Activated CD4-positive, alpha-beta T cell treated with anti-CD3 and anti-CD28 coated beads, Interleukin-2, amount 10 ng/mL, durations not matched to agents 24 days and 14 days (primary cell): Measurements from ENCODE around the gene KCND3. TPM values are rescaled to one million over a fixed set of nuclear protein-coding genes. Genes with fewer than 3 reads are reported as not detected.

Experiments used
- DNase-seq: peaks from one replicate; pipeline ENCODE4 v3.0.0; 2022
- H3K27ac Mint-ChIP-seq: one replicate; pipeline ENCODE4 v1.8.0; 2022; ENCODE audit warnings: mild to moderate bottlenecking, mixed read lengths
- H3K27me3 Mint-ChIP-seq: one replicate; pipeline ENCODE4 v1.8.0; 2022; ENCODE audit warnings: mixed read lengths
- H3K36me3 Mint-ChIP-seq: one replicate; pipeline ENCODE4 v1.8.0; 2022; ENCODE audit warnings: low read depth, mild to moderate bottlenecking, mixed read lengths
- H3K4me1 Mint-ChIP-seq: one replicate; pipeline ENCODE4 v1.8.0; 2021; ENCODE audit warnings: mixed read lengths
- H3K4me3 Mint-ChIP-seq: one replicate; pipeline ENCODE4 v1.8.0; 2022; ENCODE audit warnings: mild to moderate bottlenecking, moderate library complexity, mixed read lengths
- H3K9me3 Mint-ChIP-seq: one replicate; pipeline ENCODE4 v1.8.0; 2021; ENCODE audit warnings: mixed read lengths
- intact Hi-C: fragments of 100-400 bp; cut with micrococcal nuclease; formaldehyde crosslinking; loops from one replicate; pipeline ENCODE4 v1.15.1; 2023
- total RNA-seq: library from RNA; stranded (reverse); gene quantifications from 2 replicates; pipeline ENCODE4 v1.2.3, GENCODE V29; 2022

The KCND3 gene
- total RNA-seq, 1 donor from 2014 or later = not detected

DNA sequence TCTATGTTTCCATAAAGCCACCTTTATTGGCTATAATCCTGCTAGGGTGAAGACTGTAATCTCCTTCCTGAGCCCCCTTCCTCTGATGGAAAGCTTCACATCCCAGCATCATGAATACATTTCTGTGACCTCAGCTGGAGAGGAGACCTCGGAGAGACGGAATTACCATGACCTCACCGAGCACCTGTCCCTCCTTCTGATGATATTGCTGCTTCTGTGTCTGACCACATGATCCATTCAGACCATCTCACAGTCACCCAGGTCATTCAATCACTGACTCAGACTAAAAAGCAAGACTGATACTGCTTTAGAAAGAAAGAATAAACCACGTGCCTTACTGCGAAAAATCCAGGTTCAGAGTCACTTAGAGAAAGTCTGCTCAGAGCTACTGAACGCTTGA lies 8.8 kb downstream of the KCND3 start:
- DNase-seq = no peak
- Mint-ChIP-seq H3K27ac (no peak overlapping the region), H3K4me3 (no peak overlapping the region), H3K36me3 (no peaks in the 10 kb centered on the region), H3K9me3 (no peaks in the 10 kb centered on the region), H3K4me1 (no peaks in the 10 kb centered on the region), H3K27me3 (peaks cover 17% of the 10 kb centered on the region)
- intact Hi-C loops = no loop called here

- peaks cover 23% of the 10 kb centered on the region for H3K27me3 Mint-ChIP-seq
- H3K4me3 Mint-ChIP-seq = no peak overlapping the region
- no peak for DNase-seq
- no peaks in the 10 kb centered on the region for H3K36me3 Mint-ChIP-seq
- no peaks in the 10 kb centered on the region for H3K9me3 Mint-ChIP-seq
- intact Hi-C loops = no loop called here
- H3K4me1 Mint-ChIP-seq = no peaks in the 10 kb centered on the region
- no peak overlapping the region for H3K27ac Mint-ChIP-seq
These were observed 10.8 kb downstream of the KCND3 start for GRCh38 chr1:111978695-111979094.

DNA sequence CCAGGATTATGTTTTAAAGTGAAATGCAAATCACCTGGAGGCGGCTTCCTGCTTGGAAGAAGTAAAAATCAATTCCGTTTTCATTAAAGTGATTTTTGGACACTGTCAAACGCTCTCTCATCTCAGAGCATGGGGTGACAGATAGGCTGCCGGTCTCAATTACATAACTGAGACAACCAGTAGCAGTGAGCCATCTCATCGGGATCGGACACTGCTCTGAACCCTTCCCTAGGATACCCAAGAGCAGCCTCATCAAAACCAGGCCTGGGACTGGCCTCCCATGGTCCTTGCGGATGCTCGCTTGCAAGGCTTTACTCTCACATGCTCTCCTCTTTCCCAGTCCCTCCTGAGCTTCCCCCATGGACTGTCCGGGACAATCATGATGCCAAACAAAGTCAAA lies 12.1 kb downstream of the KCND3 start:
- Mint-ChIP-seq H3K4me3 (no peak overlapping the region), H3K4me1 (no peaks in the 10 kb centered on the region), H3K9me3 (no peaks in the 10 kb centered on the region), H3K27ac (no peak overlapping the region), H3K27me3 (peaks cover 28% of the 10 kb centered on the region), H3K36me3 (no peaks in the 10 kb centered on the region)
- DNase-seq = no peak
- intact Hi-C loops = no loop called here

DNA sequence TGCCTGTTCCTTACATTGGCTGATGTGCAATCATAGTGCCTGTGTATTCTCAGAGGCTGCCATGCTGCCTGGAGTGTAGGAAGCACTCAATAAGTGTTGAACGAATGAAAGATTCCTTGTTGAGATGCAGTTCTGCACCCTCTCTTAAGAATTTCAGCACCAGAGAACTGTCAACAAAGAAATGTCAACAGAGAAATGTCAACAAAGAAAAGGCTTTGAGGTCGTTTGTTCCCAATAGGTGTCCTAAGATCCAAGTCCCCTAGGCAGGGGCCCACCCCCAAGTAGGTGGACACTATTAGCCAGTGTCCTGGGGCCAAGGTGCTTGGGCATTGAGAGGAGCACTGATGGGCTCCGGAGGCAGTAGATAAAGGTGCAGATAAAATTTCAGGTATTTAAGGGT lies 12.6 kb downstream of the KCND3 start:
- no peaks in the 10 kb centered on the region for H3K9me3 Mint-ChIP-seq
- peaks cover 28% of the 10 kb centered on the region for H3K27me3 Mint-ChIP-seq
- DNase-seq = no peak
- no peaks in the 10 kb centered on the region for H3K36me3 Mint-ChIP-seq
- intact Hi-C loops = no loop called here
- no peak overlapping the region for H3K27ac Mint-ChIP-seq
- no peak overlapping the region for H3K4me3 Mint-ChIP-seq
- H3K4me1 Mint-ChIP-seq = no peaks in the 10 kb centered on the region

- H3K36me3 Mint-ChIP-seq = no peaks in the 10 kb centered on the region
- peaks cover 31% of the 10 kb centered on the region for H3K27me3 Mint-ChIP-seq
- no peak overlapping the region for H3K4me3 Mint-ChIP-seq
These were observed 13.1 kb downstream of the KCND3 start for GRCh38 chr1:111976332-111976731.

DNA sequence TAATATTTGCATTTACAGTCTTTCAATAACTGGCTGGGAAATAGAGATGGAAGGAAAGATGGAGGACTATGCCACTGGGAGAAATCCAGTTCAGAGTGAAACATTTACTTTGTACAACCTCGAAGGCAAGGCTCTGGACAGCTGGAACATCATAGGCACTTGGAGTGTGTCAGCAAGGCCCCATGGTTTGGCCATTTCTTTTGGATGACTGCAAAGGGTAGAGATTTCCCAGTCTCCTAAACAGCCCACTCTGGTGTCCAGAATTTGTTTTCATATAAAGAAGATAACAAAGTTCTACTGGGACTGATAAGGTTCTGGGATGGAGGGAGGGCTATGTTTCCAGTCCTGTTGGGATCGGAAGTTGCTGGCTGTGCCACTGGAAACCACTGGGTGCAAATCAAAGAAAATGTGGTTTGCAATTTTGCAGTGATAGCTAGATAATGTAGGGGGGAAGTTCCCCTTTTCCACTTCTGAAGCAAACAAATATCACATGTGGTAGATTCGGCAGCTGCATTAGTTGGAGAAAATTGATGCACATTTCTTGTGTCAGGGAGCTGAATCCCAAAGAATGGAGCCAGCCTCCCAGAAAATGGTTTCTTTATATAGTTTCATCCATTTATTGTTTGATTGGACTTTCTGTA lies 16.2 kb downstream of the KCND3 start:
- H3K27ac Mint-ChIP-seq = no peak overlapping the region
- no peak overlapping the region for H3K4me3 Mint-ChIP-seq
- H3K27me3 Mint-ChIP-seq = peaks cover 46% of the 10 kb centered on the region
- no peaks in the 10 kb centered on the region for H3K4me1 Mint-ChIP-seq
- DNase-seq = no peak
- intact Hi-C loops = no loop called here
- H3K36me3 Mint-ChIP-seq = no peaks in the 10 kb centered on the region
- H3K9me3 Mint-ChIP-seq = no peaks in the 10 kb centered on the region

More at GRCh38 chr1:111976332-111976731, 13.1 kb downstream of the KCND3 start:
- Mint-ChIP-seq H3K4me1 (no peaks in the 10 kb centered on the region), H3K9me3 (no peaks in the 10 kb centered on the region), H3K27ac (no peak overlapping the region)
- intact Hi-C loops = no loop called here
- no peak for DNase-seq

DNA sequence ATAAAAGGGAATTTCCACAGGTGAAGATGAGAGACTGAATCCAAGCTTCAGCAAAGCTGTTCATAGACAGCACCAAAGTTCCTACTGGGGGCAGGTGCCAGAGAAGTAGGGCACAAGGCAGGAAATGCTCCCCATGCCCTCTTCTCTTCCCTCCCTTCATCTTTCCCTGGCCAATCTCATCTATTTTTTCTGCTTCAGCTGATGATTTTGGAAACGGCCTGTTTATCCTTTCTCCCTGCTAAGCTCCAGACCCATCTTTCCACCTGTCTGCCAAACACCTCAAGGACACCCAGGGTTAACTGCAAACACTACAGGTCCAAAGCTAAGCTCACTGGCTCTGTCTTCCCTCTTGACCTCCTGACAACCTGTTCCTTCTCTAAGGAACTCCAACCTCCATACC lies 18.1 kb downstream of the KCND3 start:
- Mint-ChIP-seq H3K27me3 (peaks cover 39% of the 10 kb centered on the region), H3K27ac (no peak overlapping the region), H3K36me3 (no peaks in the 10 kb centered on the region), H3K9me3 (no peaks in the 10 kb centered on the region), H3K4me3 (no peak overlapping the region), H3K4me1 (no peaks in the 10 kb centered on the region)
- intact Hi-C loops = no loop called here
- no peak for DNase-seq

DNA sequence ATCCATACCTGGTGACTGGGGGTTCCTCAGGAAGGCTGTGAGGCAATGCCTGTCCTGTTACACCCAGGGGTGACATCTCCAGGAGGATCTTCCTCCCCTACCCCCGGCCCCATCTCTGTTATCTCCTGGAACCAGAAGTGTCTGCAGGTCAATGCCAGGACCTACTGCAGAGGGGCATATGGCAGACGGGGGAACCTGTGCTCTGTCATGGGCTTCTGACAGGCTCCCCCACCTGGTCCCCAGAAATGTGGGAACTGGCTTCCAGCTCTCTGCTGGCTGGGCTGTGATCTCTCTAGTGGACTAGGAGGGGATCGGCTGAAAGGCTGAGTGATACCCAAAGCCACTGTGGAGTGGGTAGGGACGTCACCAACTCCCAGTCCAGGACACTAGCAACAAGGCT lies 21.0 kb downstream of the KCND3 start:
- Mint-ChIP-seq H3K27me3 (peaks cover 38% of the 10 kb centered on the region), H3K27ac (no peak overlapping the region), H3K36me3 (no peaks in the 10 kb centered on the region), H3K4me1 (no peaks in the 10 kb centered on the region), H3K9me3 (no peaks in the 10 kb centered on the region), H3K4me3 (no peak overlapping the region)
- intact Hi-C loops = no loop called here
- DNase-seq = no peak

GRCh38 chr1:111967886-111968285 lies 21.6 kb downstream of the KCND3 start:
- H3K9me3 Mint-ChIP-seq = no peaks in the 10 kb centered on the region
- DNase-seq = no peak
- intact Hi-C loops = no loop called here
- H3K27me3 Mint-ChIP-seq = peaks cover 38% of the 10 kb centered on the region
- H3K36me3 Mint-ChIP-seq = no peaks in the 10 kb centered on the region
- no peak overlapping the region for H3K27ac Mint-ChIP-seq
- H3K4me3 Mint-ChIP-seq = no peak overlapping the region
- no peaks in the 10 kb centered on the region for H3K4me1 Mint-ChIP-seq

DNA sequence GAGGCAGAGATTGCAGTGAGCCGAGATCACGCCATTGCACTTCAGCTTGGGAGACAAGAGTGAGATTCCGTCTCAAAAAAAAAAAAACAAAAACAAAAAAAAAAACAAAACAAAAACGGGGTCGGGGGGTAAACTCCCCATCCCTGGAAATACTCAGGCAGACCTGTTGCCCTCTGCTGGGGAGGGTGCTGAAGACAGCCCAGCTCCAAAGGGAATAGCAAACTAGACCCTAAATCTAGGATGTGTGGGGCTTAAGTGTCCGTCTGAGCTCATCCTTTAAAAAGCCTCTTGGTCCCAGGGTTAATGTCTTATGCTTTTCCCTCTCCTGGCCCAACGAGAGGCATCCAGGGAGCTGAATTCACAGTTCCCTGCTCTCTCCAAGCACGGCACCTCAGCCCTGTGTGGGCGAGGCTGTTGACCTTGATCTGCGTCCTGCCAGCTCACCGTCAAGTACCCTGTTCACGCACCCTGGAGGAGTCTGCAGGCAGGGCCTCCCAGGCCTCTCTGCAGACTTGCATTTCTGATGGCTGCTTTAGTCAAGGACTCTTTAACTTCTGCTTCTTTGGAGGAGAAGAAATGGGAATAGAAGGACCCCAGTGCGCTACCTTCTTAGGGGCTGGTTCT lies 22.3 kb downstream of the KCND3 start:
- H3K9me3 Mint-ChIP-seq = no peaks in the 10 kb centered on the region
- H3K36me3 Mint-ChIP-seq = no peaks in the 10 kb centered on the region
- H3K4me1 Mint-ChIP-seq = no peaks in the 10 kb centered on the region
- peaks cover 34% of the 10 kb centered on the region for H3K27me3 Mint-ChIP-seq
- intact Hi-C loops = no loop called here
- H3K4me3 Mint-ChIP-seq = no peak overlapping the region
- DNase-seq = no peak
- H3K27ac Mint-ChIP-seq = no peak overlapping the region

DNA sequence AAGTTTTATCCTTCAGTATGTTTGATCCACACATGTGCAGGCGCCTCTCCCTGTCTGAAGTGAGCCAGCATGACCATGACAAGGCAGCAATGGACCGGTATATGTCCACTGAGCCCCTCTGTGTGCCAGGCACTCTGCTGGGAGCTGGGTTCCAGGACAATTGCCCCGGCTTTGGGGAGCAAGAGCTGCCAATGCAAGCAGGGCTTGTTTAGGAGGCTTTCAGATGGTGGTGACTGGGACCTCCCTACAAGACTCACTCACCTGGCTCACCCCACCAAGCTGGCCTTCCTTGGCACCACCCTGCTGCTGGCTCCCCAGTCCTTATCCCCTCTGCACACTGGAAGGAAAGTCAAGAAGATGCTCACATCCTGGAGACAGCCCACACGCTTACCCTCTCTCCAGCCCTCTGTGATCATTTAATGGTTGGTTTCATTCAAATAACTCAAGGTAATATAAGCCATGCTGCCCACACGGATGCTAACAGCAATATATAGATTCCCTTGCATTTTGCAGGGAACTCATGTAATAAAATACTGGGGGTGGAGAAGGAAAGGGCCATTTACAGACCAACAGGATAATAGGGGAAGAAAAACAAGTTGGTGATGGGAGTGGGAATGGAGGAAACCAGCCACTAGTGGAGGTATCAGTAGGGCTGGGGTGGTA lies 23.6 kb downstream of the KCND3 start:
- no peak overlapping the region for H3K4me3 Mint-ChIP-seq
- intact Hi-C loops = no loop called here
- peaks cover 33% of the 10 kb centered on the region for H3K27me3 Mint-ChIP-seq
- no peak for DNase-seq
- H3K9me3 Mint-ChIP-seq = no peaks in the 10 kb centered on the region
- H3K4me1 Mint-ChIP-seq = no peaks in the 10 kb centered on the region
- no peak overlapping the region for H3K27ac Mint-ChIP-seq
- H3K36me3 Mint-ChIP-seq = no peaks in the 10 kb centered on the region

DNA sequence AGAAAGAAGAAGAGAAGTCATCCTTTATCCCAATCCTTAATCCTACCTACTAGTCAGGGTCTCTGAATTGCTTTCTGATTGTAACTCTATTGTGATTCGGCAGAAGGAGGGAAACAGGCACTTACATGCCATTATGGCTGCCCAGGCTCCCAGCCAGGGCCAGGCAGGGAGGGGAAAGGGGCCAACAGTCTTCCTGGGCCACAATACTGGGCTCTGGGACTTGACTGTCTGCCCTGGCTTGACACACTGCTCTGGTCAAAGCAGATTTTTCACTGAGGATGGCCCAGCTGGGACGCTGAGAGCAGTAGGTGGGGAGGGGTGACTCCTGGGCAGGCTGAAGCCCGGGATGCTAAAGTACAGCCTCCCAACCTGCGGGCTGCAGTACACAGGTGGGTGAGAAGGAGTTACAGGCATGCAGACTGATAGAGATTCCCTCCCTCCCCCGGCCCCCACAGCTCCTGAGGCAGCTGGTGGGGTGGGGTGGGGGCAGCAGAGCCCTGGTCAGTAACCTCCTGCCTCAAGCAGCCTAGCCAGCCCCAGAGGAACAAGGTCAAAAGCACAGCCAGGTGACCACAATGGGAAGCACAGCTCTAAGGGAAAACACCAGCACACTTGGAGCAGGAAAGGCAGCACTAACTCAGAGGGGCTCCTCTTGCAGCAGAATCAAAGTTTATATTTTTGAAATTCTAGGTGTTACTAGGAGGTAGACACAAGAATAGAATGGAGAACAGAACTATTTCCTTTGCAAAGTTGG lies 25.3 kb downstream of the KCND3 start:
- Mint-ChIP-seq H3K27me3 (peaks cover 22% of the 10 kb centered on the region), H3K9me3 (no peaks in the 10 kb centered on the region), H3K27ac (no peak overlapping the region), H3K4me3 (no peak overlapping the region), H3K36me3 (no peaks in the 10 kb centered on the region), H3K4me1 (no peaks in the 10 kb centered on the region)
- intact Hi-C loops = no loop called here
- DNase-seq = no peak

DNA sequence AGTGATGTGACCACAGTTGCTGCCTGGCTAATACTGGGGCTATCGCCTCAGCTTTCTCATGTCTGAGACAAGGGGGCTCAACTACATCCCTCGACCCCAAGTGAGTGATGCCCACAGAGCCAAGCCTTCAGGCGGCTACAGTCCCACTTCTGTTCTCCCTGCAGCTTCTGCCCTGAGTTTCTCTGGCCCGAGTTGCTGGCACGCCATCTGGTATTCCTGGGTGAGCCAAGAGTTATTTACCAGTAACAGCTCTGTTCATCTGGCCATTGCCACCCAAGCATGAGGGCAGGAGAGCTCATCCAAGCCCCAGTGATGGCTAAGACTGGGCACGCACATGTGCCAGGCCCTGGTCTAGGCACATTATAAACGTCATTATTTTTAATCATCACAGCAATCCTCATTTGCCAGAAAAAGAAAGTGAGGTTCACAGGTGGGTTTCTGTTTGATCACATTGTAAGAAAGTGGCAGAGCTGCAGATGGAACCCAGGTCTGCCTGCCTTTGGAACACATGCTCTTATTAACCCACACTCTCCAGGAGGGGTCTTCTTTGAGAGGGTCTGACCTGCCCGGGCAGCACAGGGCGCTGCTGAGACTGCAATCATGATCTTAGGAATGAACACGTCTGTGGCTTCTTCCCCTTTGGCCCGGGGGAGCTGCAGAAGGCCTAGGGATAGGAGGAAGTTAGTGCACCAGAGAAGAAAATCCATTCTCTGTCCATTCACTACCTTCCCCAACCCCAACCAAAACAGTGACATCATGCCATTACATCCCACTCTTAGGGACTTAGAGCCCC lies 27.5 kb downstream of the KCND3 start:
- no peaks in the 10 kb centered on the region for H3K9me3 Mint-ChIP-seq
- intact Hi-C loops = no loop called here
- peaks cover 14% of the 10 kb centered on the region for H3K27me3 Mint-ChIP-seq
- no peaks in the 10 kb centered on the region for H3K36me3 Mint-ChIP-seq
- no peak overlapping the region for H3K4me3 Mint-ChIP-seq
- H3K27ac Mint-ChIP-seq = no peak overlapping the region
- no peak for DNase-seq
- no peaks in the 10 kb centered on the region for H3K4me1 Mint-ChIP-seq
